Hepatic stellate cell (primary cell): ENCODE data around the gene ZER1.
"Not testable (repeated sequence)": the region's sequence is repeated elsewhere in the genome, so short reads cannot be mapped to it uniquely, and the experiment has no call there.

Experiments used
- DNase-seq: peaks from one replicate; pipeline ENCODE4 v3.0.0; 2011; ENCODE audit warnings: low spot score

Gene ZER1

GRCh38 chr9:128714586-128715435, 56.9 kb downstream of the ZER1 start:
- DNase-seq: no peak

GRCh38 chr9:128713941-128714573, 57.7 kb downstream of the ZER1 start:
- no peak for DNase-seq

GRCh38 chr9:128713411-128713780, 58.3 kb downstream of the ZER1 start:
- DNase-seq: no peak

- no peak for DNase-seq
Measured at GRCh38 chr9:128712451-128713410, 59.0 kb downstream of the ZER1 start.

DNA sequence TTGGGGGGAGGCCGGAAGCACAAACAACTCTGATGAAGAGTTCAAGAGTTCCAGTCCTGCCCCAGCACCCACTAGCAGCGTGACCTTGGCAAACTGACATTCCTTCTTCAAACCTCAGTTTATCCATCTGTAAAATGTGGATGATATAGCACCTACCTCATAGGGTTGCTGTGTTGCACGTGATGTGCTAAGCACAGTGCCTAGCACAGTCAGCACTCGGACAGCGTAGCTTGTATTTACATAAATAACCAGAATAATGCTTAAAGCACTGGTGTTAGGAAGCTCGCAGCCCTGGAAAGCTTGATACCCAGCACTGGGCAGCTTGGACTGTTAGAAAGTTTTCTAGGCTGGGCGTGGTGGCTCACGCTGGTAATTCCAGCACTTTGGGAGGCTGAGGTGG, 64.3 kb downstream of the ZER1 start:
- no peak for DNase-seq

GRCh38 chr9:128706671-128707381, 64.9 kb downstream of the ZER1 start:
- no peak for DNase-seq

- no peak for DNase-seq
Measured at GRCh38 chr9:128706045-128706444, 65.7 kb downstream of the ZER1 start.

GRCh38 chr9:128705051-128705965, 66.4 kb downstream of the ZER1 start:
- no peak for DNase-seq

DNA sequence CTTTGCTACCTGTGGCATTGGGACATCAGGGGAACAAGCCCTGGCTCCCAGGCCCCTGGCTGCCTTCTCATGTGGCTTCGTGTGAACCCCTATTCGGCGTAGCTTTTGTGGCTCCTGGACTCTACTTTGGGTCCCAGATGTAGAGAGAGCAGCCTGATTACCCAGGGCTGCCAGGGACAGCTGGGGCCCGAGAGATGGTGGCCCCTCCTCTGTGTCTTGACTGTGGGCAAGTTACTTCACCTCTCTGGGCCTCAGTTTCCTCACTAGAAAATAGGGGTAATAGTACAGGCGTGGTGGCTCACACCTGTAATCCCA, 67.4 kb downstream of the ZER1 start:
- no peak for DNase-seq

GRCh38 chr9:128703616-128704355, 67.9 kb downstream of the ZER1 start:
- no peak for DNase-seq

- DNase-seq: no peak
Measured at GRCh38 chr9:128702949-128703615, 68.6 kb downstream of the ZER1 start.

DNA sequence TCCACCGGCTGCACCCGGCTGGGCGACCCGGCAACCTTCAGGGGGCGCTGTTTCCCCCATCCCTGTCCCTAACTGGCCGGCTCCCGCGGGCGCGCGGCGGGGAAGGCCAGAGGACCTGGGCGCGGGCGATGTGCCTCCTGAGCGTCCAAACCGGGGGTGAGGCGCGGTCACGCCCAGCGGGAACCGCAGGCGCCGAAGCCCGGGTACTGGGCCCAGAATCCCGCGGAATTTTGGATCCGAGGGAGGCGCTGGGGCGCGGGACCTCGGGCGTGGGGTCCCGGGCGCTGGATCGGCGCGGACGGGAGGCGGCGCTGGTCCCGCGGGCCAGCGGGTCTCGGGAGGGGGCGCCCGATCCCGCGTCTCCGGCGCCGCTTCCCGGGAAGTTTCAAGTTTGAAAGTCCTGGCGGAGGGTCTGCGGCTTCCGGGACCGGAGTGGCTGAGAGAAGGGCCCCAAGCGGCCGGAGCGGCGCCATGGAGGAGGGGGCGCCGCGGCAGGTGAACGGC, 69.2 kb downstream of the ZER1 start, which contains the start of gene PKN3:
Gene PKN3, plus strand, starts transcription at position 59 of the 504 bp plus-strand sequence. Its CDS starts 413 bp downstream, at position 472.
- DNase-seq: peak; percentile 96

DNA sequence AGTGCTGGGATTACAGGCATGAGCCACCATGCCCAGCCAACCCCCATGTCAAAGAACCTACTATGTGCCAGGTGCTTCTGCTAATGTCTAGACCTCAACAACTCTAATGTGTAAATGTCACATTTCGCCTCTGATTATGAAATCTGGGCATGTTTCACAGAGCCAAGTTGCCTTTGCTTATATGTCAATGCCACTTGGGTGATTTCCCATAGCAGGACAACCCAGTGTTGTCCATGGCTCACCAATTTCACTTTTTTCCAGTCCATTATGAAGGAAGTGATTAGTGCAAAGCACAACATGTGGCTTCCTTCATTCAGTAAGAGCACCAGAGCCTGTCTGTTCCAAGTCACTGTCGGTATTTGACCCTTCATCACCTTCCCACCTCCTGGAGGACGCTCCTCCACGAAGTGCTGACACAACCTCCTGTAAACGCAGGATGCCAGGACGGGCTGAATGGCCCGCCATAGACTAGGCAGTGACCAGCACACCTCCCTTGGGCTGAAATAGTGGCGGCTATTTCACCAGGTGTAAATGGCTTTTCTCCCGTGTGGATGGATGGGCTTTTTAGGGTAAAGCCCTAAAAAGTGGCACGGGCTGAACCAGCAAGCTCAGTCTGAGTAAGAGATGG, 70.4 kb downstream of the ZER1 start:
- no peak for DNase-seq

DNA sequence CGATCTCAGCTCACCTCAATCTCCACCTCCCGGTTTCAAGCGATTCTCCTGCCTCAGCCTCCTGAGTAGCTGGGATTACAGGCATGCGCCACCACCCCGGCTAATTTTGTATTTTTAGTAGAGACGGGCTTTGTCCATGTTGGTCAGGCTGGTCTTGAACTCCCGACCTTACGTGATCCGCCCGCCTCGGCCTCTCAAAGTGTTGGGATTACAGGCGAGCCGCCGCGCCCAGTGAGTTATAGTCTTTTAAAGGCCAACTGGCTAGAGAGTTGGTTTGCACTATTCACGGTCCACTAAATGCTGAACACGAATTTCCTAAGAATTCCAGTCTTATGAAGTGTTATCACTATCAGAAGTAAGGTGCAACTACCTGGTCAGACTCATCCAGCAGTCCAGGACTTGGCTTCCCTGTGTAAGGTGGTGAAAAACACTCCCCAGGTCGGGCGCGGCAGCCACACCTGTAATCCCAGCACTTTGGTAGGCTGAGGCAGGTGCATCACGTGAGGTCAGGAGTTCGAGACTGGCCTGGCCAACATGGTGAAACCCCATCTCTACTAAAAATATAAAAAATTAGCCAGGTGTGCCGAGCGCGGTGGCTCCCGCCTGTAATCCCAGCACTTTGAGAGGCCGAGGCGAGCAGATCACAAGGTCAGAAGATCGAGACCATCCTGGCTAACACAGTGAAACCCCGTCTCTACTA, 72.5 kb downstream of the ZER1 start:
- DNase-seq: not testable (repeated sequence)

GRCh38 chr9:128696923-128697707, 74.6 kb downstream of the ZER1 start:
- DNase-seq: no peak

- no peak for DNase-seq
Measured at GRCh38 chr9:128694344-128694743, 77.4 kb downstream of the ZER1 start.

DNA sequence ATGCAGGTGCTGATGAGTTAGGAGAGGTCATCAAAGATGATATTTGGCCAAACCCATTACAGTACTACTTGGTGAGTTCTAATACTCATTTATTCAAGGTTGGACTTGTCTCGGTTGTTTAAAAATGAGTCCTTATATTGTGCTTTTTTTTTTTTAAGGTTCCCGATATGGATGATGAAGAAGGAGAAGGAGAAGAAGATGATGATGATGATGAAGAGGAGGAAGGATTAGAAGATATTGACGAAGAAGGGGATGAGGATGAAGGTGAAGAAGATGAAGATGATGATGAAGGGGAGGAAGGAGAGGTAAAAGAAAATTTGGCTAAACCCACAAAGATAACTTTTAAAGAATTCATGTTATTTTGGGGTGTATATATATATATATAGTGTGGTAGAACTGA, 78.0 kb downstream of the ZER1 start:
- DNase-seq: not testable (repeated sequence)
